Skeletal muscle satellite cell (primary cell): ENCODE results near the gene FREM1. TPM values are rescaled to one million over a fixed set of nuclear protein-coding genes. Genes with fewer than 3 reads are reported as not detected.

Experiments
- H3K27me3 ChIP-seq: 2 replicates; pipeline ENCODE4 v1.7.0; 2013; ENCODE audit warnings: low read length; ENCODE audit not compliant: control insufficient read depth, insufficient read depth
- H3K36me3 ChIP-seq: 2 replicates; pipeline ENCODE4 v1.7.0; 2013; ENCODE audit warnings: mild to moderate bottlenecking, control low read depth, low read length; ENCODE audit not compliant: insufficient read depth
- H3K4me1 ChIP-seq: 2 replicates; pipeline ENCODE4 v1.7.0; 2013; ENCODE audit warnings: low read length; ENCODE audit not compliant: control insufficient read depth, insufficient read depth
- H3K4me2 ChIP-seq: 2 replicates; pipeline ENCODE4 v1.7.0; 2013; ENCODE audit warnings: mild to moderate bottlenecking, low read length
- H3K4me3 ChIP-seq: 2 replicates; pipeline ENCODE4 v1.7.0; 2013; ENCODE audit warnings: low read length
- H3K9ac ChIP-seq: 2 replicates; pipeline ENCODE4 v1.7.0; 2013; ENCODE audit warnings: mild to moderate bottlenecking, low read depth, low read length, moderate library complexity
- H3K9me3 ChIP-seq: replicated peaks from 2 replicates; pipeline ENCODE4 v1.7.0; 2013; ENCODE audit warnings: mild to moderate bottlenecking, control low read depth, low read length
- total RNA-seq: library from RNA; depleted of rRNA; stranded (reverse); fragments of >200 nt; gene quantifications from 2 replicates; pipeline ENCODE4 v1.2.3, GENCODE V29; 2012; rRNA removed

Gene FREM1
- total RNA-seq, result 0.22 and 0.76 TPM in 2 replicates

- Histone ChIP-seq H3K4me1 (no peaks in the 10 kb centered on the region), H3K4me3 (peak within 1 kb of the TSS; percentile 32), H3K9me3 (no peaks in the 10 kb centered on the region), H3K27me3 (no peaks in the 10 kb centered on the region), H3K4me2 (peak within 1 kb of the TSS; percentile 55), H3K36me3 (no peaks in the 10 kb centered on the region), H3K9ac (no peak within 1 kb of the TSS)
Measured at GRCh38 chr9:14909961-14910805, at the start of gene FREM1. Gene FREM1 (minus strand): TSS chr9:14910428. CDS start chr9:14868977, 41,451 bp downstream.

- H3K9me3 ChIP-seq, result no peaks in the 10 kb centered on the region
Measured at GRCh38 chr9:14958989-14959388, 48.8 kb upstream of the FREM1 start.

GRCh38 chr9:14957109-14957508 is 46.9 kb upstream of the FREM1 start:
- Histone ChIP-seq H3K4me3 (no peak overlapping the region), H3K36me3 (no peaks in the 10 kb centered on the region), H3K4me2 (no peak overlapping the region), H3K9ac (no peak overlapping the region), H3K27me3 (no peaks in the 10 kb centered on the region), H3K4me1 (no peaks in the 10 kb centered on the region), H3K9me3 (no peaks in the 10 kb centered on the region)

More at GRCh38 chr9:14958989-14959388, 48.8 kb upstream of the FREM1 start:
- Histone ChIP-seq H3K4me3 (no peak overlapping the region), H3K4me1 (no peaks in the 10 kb centered on the region), H3K27me3 (no peaks in the 10 kb centered on the region), H3K9ac (no peak overlapping the region), H3K36me3 (no peaks in the 10 kb centered on the region), H3K4me2 (no peak overlapping the region)

GRCh38 chr9:14956208-14956607 is 46.0 kb upstream of the FREM1 start:
- Histone ChIP-seq H3K4me2 (no peak overlapping the region), H3K9me3 (no peaks in the 10 kb centered on the region), H3K9ac (no peak overlapping the region), H3K27me3 (no peaks in the 10 kb centered on the region), H3K36me3 (no peaks in the 10 kb centered on the region), H3K4me3 (no peak overlapping the region), H3K4me1 (no peaks in the 10 kb centered on the region)

- H3K36me3 ChIP-seq, result no peaks in the 10 kb centered on the region
- no peak overlapping the region for H3K4me3 ChIP-seq
- no peak overlapping the region for H3K9ac ChIP-seq
- H3K27me3 ChIP-seq, result no peaks in the 10 kb centered on the region
- H3K4me2 ChIP-seq, result no peak overlapping the region
- no peaks in the 10 kb centered on the region for H3K4me1 ChIP-seq
- no peaks in the 10 kb centered on the region for H3K9me3 ChIP-seq
Measured at GRCh38 chr9:14945351-14945750, 35.1 kb upstream of the FREM1 start.

GRCh38 chr9:14941501-14942405 is 31.5 kb upstream of the FREM1 start:
- Histone ChIP-seq H3K4me3 (no peak overlapping the region), H3K9me3 (no peaks in the 10 kb centered on the region), H3K9ac (no peak overlapping the region), H3K36me3 (no peaks in the 10 kb centered on the region), H3K27me3 (no peaks in the 10 kb centered on the region), H3K4me2 (no peak overlapping the region), H3K4me1 (no peaks in the 10 kb centered on the region)

- H3K9me3 ChIP-seq, result no peaks in the 10 kb centered on the region
- no peaks in the 10 kb centered on the region for H3K4me1 ChIP-seq
- H3K36me3 ChIP-seq, result no peaks in the 10 kb centered on the region
- H3K9ac ChIP-seq, result no peak overlapping the region
- H3K4me3 ChIP-seq, result no peak overlapping the region
- no peak overlapping the region for H3K4me2 ChIP-seq
- H3K27me3 ChIP-seq, result no peaks in the 10 kb centered on the region
Measured at GRCh38 chr9:14939378-14939777, 29.1 kb upstream of the FREM1 start.

- Histone ChIP-seq H3K4me2 (no peak overlapping the region), H3K9ac (no peak overlapping the region), H3K9me3 (no peaks in the 10 kb centered on the region), H3K4me3 (no peak overlapping the region), H3K36me3 (no peaks in the 10 kb centered on the region), H3K27me3 (no peaks in the 10 kb centered on the region), H3K4me1 (no peaks in the 10 kb centered on the region)
Measured at GRCh38 chr9:14937216-14937615, 27.0 kb upstream of the FREM1 start.

GRCh38 chr9:14936491-14936890 is 26.3 kb upstream of the FREM1 start:
- Histone ChIP-seq H3K4me3 (no peak overlapping the region), H3K36me3 (no peaks in the 10 kb centered on the region), H3K4me2 (no peak overlapping the region), H3K9me3 (no peaks in the 10 kb centered on the region), H3K4me1 (no peaks in the 10 kb centered on the region), H3K27me3 (no peaks in the 10 kb centered on the region), H3K9ac (no peak overlapping the region)

GRCh38 chr9:14935964-14936363 is 25.7 kb upstream of the FREM1 start:
- no peak overlapping the region for H3K9ac ChIP-seq

GRCh38 chr9:14935106-14935751 is 25.0 kb upstream of the FREM1 start:
- no peak overlapping the region for H3K4me2 ChIP-seq
- H3K27me3 ChIP-seq, result no peaks in the 10 kb centered on the region
- no peak overlapping the region for H3K4me3 ChIP-seq
- no peaks in the 10 kb centered on the region for H3K4me1 ChIP-seq
- H3K36me3 ChIP-seq, result no peaks in the 10 kb centered on the region
- H3K9ac ChIP-seq, result no peak overlapping the region
- H3K9me3 ChIP-seq, result no peaks in the 10 kb centered on the region

More at GRCh38 chr9:14935964-14936363, 25.7 kb upstream of the FREM1 start:
- no peaks in the 10 kb centered on the region for H3K9me3 ChIP-seq
- no peaks in the 10 kb centered on the region for H3K27me3 ChIP-seq
- no peak overlapping the region for H3K4me3 ChIP-seq
- H3K4me1 ChIP-seq, result no peaks in the 10 kb centered on the region
- H3K4me2 ChIP-seq, result no peak overlapping the region
- no peaks in the 10 kb centered on the region for H3K36me3 ChIP-seq
